Uterus (tissue), 2 donors: ENCODE measurements around the gene CAMK2D.

Experiments
- POLR2A ChIP-seq, 2 donors: fragments of 450-650 bp; IDR thresholded peaks; one replicate each; pipeline ENCODE4 v1.6.1; 2016; ENCODE audit warnings: antibody characterized with exemption in 2 of 2, mild to moderate bottlenecking in 1 of 2, moderate library complexity in 1 of 2
- TF ChIP-seq, protein P1 (sequence below), 4 experiments: fragments of 200-600 bp in 2 of 4; fragments of 450-650 bp in 2 of 4; sonication (generic) in 2 of 4; IDR thresholded peaks; one replicate each; pipeline ENCODE4 v1.5.1; 2016 to 2019; ENCODE audit warnings: antibody characterized with exemption in 4 of 4, mild to moderate bottlenecking in 2 of 4, moderate library complexity in 1 of 4

DNA sequence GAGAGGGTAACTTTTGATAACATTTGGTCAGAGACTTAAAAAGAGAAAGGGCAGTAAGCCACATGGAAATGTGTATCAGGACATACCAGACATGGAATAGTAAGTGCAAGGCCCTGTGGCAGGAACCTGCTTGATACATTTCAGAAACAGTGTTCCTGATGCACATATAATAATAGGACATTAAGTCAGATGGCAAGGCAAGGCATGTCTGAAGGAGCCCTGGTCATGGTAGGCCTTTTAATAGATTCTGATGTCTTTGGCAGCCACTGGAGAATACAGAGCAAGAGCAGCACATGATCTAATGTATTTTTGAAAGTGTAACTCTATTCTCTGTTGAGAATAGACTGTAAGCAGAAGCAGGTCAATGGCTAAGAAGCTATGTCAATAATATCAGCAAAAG lies 279.7 kb downstream of the CAMK2D start:
- TF ChIP-seq, protein P1, sequence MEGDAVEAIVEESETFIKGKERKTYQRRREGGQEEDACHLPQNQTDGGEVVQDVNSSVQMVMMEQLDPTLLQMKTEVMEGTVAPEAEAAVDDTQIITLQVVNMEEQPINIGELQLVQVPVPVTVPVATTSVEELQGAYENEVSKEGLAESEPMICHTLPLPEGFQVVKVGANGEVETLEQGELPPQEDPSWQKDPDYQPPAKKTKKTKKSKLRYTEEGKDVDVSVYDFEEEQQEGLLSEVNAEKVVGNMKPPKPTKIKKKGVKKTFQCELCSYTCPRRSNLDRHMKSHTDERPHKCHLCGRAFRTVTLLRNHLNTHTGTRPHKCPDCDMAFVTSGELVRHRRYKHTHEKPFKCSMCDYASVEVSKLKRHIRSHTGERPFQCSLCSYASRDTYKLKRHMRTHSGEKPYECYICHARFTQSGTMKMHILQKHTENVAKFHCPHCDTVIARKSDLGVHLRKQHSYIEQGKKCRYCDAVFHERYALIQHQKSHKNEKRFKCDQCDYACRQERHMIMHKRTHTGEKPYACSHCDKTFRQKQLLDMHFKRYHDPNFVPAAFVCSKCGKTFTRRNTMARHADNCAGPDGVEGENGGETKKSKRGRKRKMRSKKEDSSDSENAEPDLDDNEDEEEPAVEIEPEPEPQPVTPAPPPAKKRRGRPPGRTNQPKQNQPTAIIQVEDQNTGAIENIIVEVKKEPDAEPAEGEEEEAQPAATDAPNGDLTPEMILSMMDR (IDR thresholded peaks at IDR 0.05), result no peak
- TF ChIP-seq POLR2A (IDR thresholded peaks at IDR 0.05), result no peak
